Neural progenitor cell (in vitro differentiated cells): ENCODE measurements around the gene IDNK.

Experiments
- EZH2phosphoT487 ChIP-seq: fragments of 200-600 bp; sonication (generic); IDR thresholded peaks from 2 replicates; pipeline ENCODE4 v1.6.1; 2017; ENCODE audit warnings: antibody characterized with exemption
- TF ChIP-seq, protein P1 (sequence below): fragments of 200-600 bp; sonication (generic); IDR thresholded peaks from 2 replicates; pipeline ENCODE4 v1.5.1; 2017; ENCODE audit warnings: antibody characterized with exemption, mild to moderate bottlenecking

- TF ChIP-seq, protein P1, sequence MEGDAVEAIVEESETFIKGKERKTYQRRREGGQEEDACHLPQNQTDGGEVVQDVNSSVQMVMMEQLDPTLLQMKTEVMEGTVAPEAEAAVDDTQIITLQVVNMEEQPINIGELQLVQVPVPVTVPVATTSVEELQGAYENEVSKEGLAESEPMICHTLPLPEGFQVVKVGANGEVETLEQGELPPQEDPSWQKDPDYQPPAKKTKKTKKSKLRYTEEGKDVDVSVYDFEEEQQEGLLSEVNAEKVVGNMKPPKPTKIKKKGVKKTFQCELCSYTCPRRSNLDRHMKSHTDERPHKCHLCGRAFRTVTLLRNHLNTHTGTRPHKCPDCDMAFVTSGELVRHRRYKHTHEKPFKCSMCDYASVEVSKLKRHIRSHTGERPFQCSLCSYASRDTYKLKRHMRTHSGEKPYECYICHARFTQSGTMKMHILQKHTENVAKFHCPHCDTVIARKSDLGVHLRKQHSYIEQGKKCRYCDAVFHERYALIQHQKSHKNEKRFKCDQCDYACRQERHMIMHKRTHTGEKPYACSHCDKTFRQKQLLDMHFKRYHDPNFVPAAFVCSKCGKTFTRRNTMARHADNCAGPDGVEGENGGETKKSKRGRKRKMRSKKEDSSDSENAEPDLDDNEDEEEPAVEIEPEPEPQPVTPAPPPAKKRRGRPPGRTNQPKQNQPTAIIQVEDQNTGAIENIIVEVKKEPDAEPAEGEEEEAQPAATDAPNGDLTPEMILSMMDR: no peak
- no peak for TF ChIP-seq EZH2phosphoT487
Measured at GRCh38 chr9:83622939-83623678, at the start of gene IDNK.
